H1 (cell line): ENCODE data around the gene RNASE11. TPM values are rescaled to one million over a fixed set of nuclear protein-coding genes. Genes with fewer than 3 reads are reported as not detected.

Experiments
- CTCF ChIA-PET: fragments of 300-600 bp; sonication (Branson Sonifier 250); formaldehyde crosslinking; loops from one replicate; lab custom pipeline; 2021; ENCODE audit not compliant: partially characterized antibody; lab: Charles Lee
- POLR2A ChIA-PET: fragments of 300-600 bp; sonication (Branson Sonifier 250); formaldehyde crosslinking; loops from one replicate; lab custom pipeline; 2021; ENCODE audit warnings: inconsistent platforms; ENCODE audit not compliant: partially characterized antibody; lab: Charles Lee
- DNase-seq, 2 experiments: peaks; one replicate each; pipeline versions ENCODE4 v3.0.0 to v3.0.0-alpha.2; 2010 to 2022; ENCODE audit warnings: low spot score in 2 of 2, low read depth in 1 of 2, mixed read lengths in 1 of 2
- FAIRE-seq: peaks from 2 replicates; lab custom pipeline; 2011; peaks lifted over from hg19 to GRCh38; lab: Jason Lieb, UNC
- H2AFZ ChIP-seq: 2 replicates; pipeline ENCODE4 v1.8.1; 2012; ENCODE audit warnings: low read length, inconsistent platforms
- H2AK5ac ChIP-seq: 2 replicates; pipeline ENCODE4 v1.6.1; 2013; ENCODE audit warnings: low read depth, low read length
- H2BK120ac ChIP-seq: replicated peaks from 2 replicates; pipeline ENCODE3; 2013; ENCODE audit warnings: low read depth, low read length, inconsistent platforms
- H2BK12ac ChIP-seq: 2 replicates; pipeline ENCODE4 v1.6.1; 2013; ENCODE audit warnings: low read depth, low read length
- H2BK15ac ChIP-seq: 2 replicates; pipeline ENCODE4 v1.6.1; 2013; ENCODE audit warnings: low read length
- H2BK20ac ChIP-seq: 2 replicates; pipeline ENCODE4 v1.6.1; 2013; ENCODE audit warnings: low read length
- H2BK5ac ChIP-seq: 2 replicates; pipeline ENCODE4 v1.6.1; 2013; ENCODE audit warnings: low read depth, low read length
- H3K14ac ChIP-seq: 2 replicates; pipeline ENCODE4 v1.6.1; 2013; ENCODE audit warnings: inconsistent platforms; ENCODE audit not compliant: insufficient read length
- H3K18ac ChIP-seq: 2 replicates; pipeline ENCODE4 v1.6.1; 2013; ENCODE audit warnings: low read length; ENCODE audit errors: extremely low read depth
- H3K23ac ChIP-seq: 2 replicates; pipeline ENCODE4 v1.6.1; 2013; ENCODE audit warnings: inconsistent platforms; ENCODE audit not compliant: insufficient read length
- H3K23me2 ChIP-seq: 2 replicates; pipeline ENCODE4 v1.6.1; 2013; ENCODE audit warnings: low read depth, low read length
- H3K27ac ChIP-seq: 2 replicates; pipeline ENCODE4 v1.6.1; 2011; ENCODE audit warnings: low read depth, low read length, inconsistent platforms
- H3K27me3 ChIP-seq, 4 experiments: replicated peaks in 1 of 4; 1 replicate in 1 of 4; 2 replicates in 3 of 4; pipeline versions ENCODE4 v1.6.1 to v1.8.1; 2011 to 2013; ENCODE audit warnings: low read length in 3 of 4, mild to moderate bottlenecking in 3 of 4, inconsistent platforms in 2 of 4, mixed read lengths in 2 of 4, moderate library complexity in 1 of 4; ENCODE audit not compliant: control insufficient read depth in 3 of 4, insufficient read depth in 3 of 4; ENCODE audit errors: extremely low read depth in 1 of 4
- H3K36me3 ChIP-seq, 4 experiments: 2 replicates each; pipeline versions ENCODE4 v1.6.1 to v1.8.1; 2011 to 2013; ENCODE audit warnings: mild to moderate bottlenecking in 4 of 4, low read length in 3 of 4, moderate library complexity in 2 of 4, control low read depth in 1 of 4, inconsistent platforms in 1 of 4; ENCODE audit not compliant: insufficient read depth in 4 of 4, control insufficient read depth in 2 of 4
- H3K4ac ChIP-seq: replicated peaks from 2 replicates; pipeline ENCODE3; 2013; ENCODE audit warnings: low read length, low read depth, mixed read lengths, inconsistent platforms; ENCODE audit not compliant: insufficient read length
- H3K4me1 ChIP-seq, 4 experiments: replicated peaks in 1 of 4; 1 replicate in 1 of 4; 2 replicates in 3 of 4; pipeline versions ENCODE4 v1.6.1 to v1.8.1; 2011 to 2013; ENCODE audit warnings: low read length in 3 of 4, inconsistent platforms in 2 of 4, mixed read lengths in 1 of 4; ENCODE audit not compliant: insufficient read depth in 4 of 4, control insufficient read depth in 3 of 4
- H3K4me2 ChIP-seq, 2 experiments: 2 replicates each; pipeline versions ENCODE4 v1.6.1 to v1.8.1; 2011 to 2013; ENCODE audit warnings: low read depth in 2 of 2, low read length in 2 of 2, control low read depth in 1 of 2, inconsistent platforms in 1 of 2, mild to moderate bottlenecking in 1 of 2; ENCODE audit not compliant: insufficient read depth in 1 of 2
- H3K4me3 ChIP-seq, 4 experiments: fragments of 200-600, 300-600 bp in 1 of 4; sonication (generic), shearing (Covaris generic), sonication (Bioruptor Twin) in 1 of 4; 2 replicates each; pipeline versions ENCODE4 v1.5.1 to v1.8.1; 2011 to 2016; ENCODE audit warnings: low read length in 4 of 4, low read depth in 3 of 4, control low read depth in 2 of 4, inconsistent platforms in 2 of 4, mild to moderate bottlenecking in 2 of 4, mixed read lengths in 1 of 4, moderate library complexity in 1 of 4; ENCODE audit not compliant: insufficient read depth in 2 of 4; ENCODE audit errors: extremely low read depth in 1 of 4
- H3K56ac ChIP-seq: replicated peaks from 2 replicates; pipeline ENCODE3; 2013; ENCODE audit warnings: low read depth, mild to moderate bottlenecking, mixed read lengths, low read length, inconsistent platforms; ENCODE audit not compliant: insufficient read length
- H3K79me1 ChIP-seq: 2 replicates; pipeline ENCODE4 v1.6.1; 2013; ENCODE audit warnings: low read depth, low read length, control low read depth
- H3K79me2 ChIP-seq, 2 experiments: 2 replicates each; pipeline versions ENCODE4 v1.6.1 to v1.8.1; 2012 to 2013; ENCODE audit warnings: low read length in 2 of 2, mild to moderate bottlenecking in 2 of 2, inconsistent platforms in 1 of 2; ENCODE audit not compliant: insufficient read depth in 2 of 2, control insufficient read depth in 1 of 2
- H3K9ac ChIP-seq, 4 experiments: replicated peaks in 1 of 4; 1 replicate in 1 of 4; 2 replicates in 3 of 4; pipeline versions ENCODE4 v1.6.1 to v1.8.1; 2011 to 2013; ENCODE audit warnings: low read depth in 3 of 4, low read length in 3 of 4, control low read depth in 2 of 4, mild to moderate bottlenecking in 2 of 4, moderate library complexity in 2 of 4, inconsistent platforms in 1 of 4; ENCODE audit errors: extremely low read depth in 1 of 4
- H3K9me3 ChIP-seq, 2 experiments: 2 replicates each; pipeline versions ENCODE4 v1.6.1 to v1.8.1; 2012 to 2013; ENCODE audit warnings: mild to moderate bottlenecking in 2 of 2, moderate library complexity in 2 of 2, control low read depth in 1 of 2, inconsistent platforms in 1 of 2, low read depth in 1 of 2, low read length in 1 of 2, mixed read lengths in 1 of 2; ENCODE audit not compliant: insufficient read depth in 2 of 2
- H4K20me1 ChIP-seq, 2 experiments: replicated peaks in 1 of 2; 2 replicates each; pipeline versions ENCODE3 to v1.8.1; 2011 to 2013; ENCODE audit warnings: inconsistent platforms in 2 of 2, low read length in 2 of 2, mild to moderate bottlenecking in 1 of 2; ENCODE audit not compliant: insufficient read depth in 2 of 2, control insufficient read depth in 1 of 2
- H4K5ac ChIP-seq: 2 replicates; pipeline ENCODE4 v1.6.1; 2013; ENCODE audit warnings: low read length, low read depth, mixed read lengths, inconsistent platforms; ENCODE audit not compliant: insufficient read length
- H4K8ac ChIP-seq: 2 replicates; pipeline ENCODE4 v1.8.0; 2013; ENCODE audit warnings: mild to moderate bottlenecking, moderate library complexity, low read length, inconsistent platforms; ENCODE audit not compliant: insufficient read depth; ENCODE audit errors: extremely low read depth
- H4K91ac ChIP-seq: replicated peaks from 2 replicates; pipeline ENCODE3; 2013; ENCODE audit warnings: low read length, mixed read lengths, inconsistent platforms; ENCODE audit not compliant: insufficient read length
- ATF2 ChIP-seq: IDR thresholded peaks from 2 replicates; pipeline ENCODE4 v1.6.1; 2012; ENCODE audit warnings: low read length, inconsistent platforms
- EP300 ChIP-seq, 2 experiments: IDR thresholded peaks; 1 replicate in 1 of 2; 2 replicates in 1 of 2; pipeline ENCODE4 v1.6.1; 2011 to 2012; ENCODE audit warnings: low read depth in 2 of 2, low read length in 2 of 2, mild to moderate bottlenecking in 2 of 2, borderline replicate concordance in 1 of 2, inconsistent platforms in 1 of 2, moderate library complexity in 1 of 2
- HDAC6 ChIP-seq: IDR thresholded peaks from one replicate; pipeline ENCODE4 v1.7.1; 2012; ENCODE audit warnings: low read depth, mild to moderate bottlenecking, inconsistent platforms, low read length, moderate library complexity
- KDM4A ChIP-seq: IDR thresholded peaks from one replicate; pipeline ENCODE4 v1.7.1; 2012; ENCODE audit warnings: low read depth, mild to moderate bottlenecking, moderate library complexity, low read length, inconsistent platforms; ENCODE audit not compliant: severe bottlenecking
- NRF1 ChIP-seq: IDR thresholded peaks from 2 replicates; pipeline ENCODE4 v1.6.1; 2011; ENCODE audit warnings: mild to moderate bottlenecking, low read depth, low read length, improper control_type of control experiment
- RNF2 ChIP-seq: fragments of 200-900, 300-1000 bp; sonication (generic); IDR thresholded peaks from 2 replicates; pipeline ENCODE4 v1.7.1; 2016; ENCODE audit warnings: borderline replicate concordance, low read depth, mild to moderate bottlenecking, antibody characterized with exemption, low read length; ENCODE audit not compliant: poor library complexity, severe bottlenecking; ENCODE audit errors: missing control alignments
- SIN3A ChIP-seq, 2 experiments: IDR thresholded peaks in 1 of 2; conservative IDR thresholded peaks in 1 of 2; 2 replicates each; pipeline ENCODE4 v1.6.1; 2011 to 2012; ENCODE audit warnings: low read length in 2 of 2, improper control_type of control experiment in 1 of 2, low read depth in 1 of 2, mild to moderate bottlenecking in 1 of 2
- SIX5 ChIP-seq: IDR thresholded peaks from 2 replicates; pipeline ENCODE4 v1.6.1; 2011; ENCODE audit warnings: mild to moderate bottlenecking, low read depth, low read length
- TAF1 ChIP-seq: IDR thresholded peaks from 2 replicates; pipeline ENCODE4 v1.6.1; 2011; ENCODE audit warnings: mild to moderate bottlenecking, low read depth, low read length
- WGBS, 2 experiments: shearing (Covaris generic) in 1 of 2; methylation state at CpG; one replicate each; pipeline versions ENCODE4 v1.1.6 to v1.1.7; 2013 to 2015; ENCODE audit warnings: low lambda C conversion rate in 2 of 2, mixed read lengths in 2 of 2, inconsistent platforms in 1 of 2, low coverage in 1 of 2, missing lambda C conversion rate in 1 of 2; ENCODE audit not compliant: insufficient replicate concordance in 2 of 2, insufficient coverage in 1 of 2, insufficient read length in 1 of 2; ENCODE audit errors: extremely low coverage in 1 of 2, missing lambda C conversion rate in 1 of 2; 5-methylcytosine and 5-hydroxymethylcytosine counted together
- polyA plus RNA-seq, 7 experiments: library from polyadenylated mRNA; depleted of rRNA in 3 of 7; stranded (reverse) in 5 of 7; unstranded in 2 of 7; fragments of >200 nt in 5 of 7; fragments of 200-250 nt in 2 of 7; gene quantifications; 1 replicate in 5 of 7; 2 replicates in 1 of 7; 4 replicates in 1 of 7; pipeline versions ENCODE4 v1.2.1 to v1.2.3, GENCODE V29; 2011 to 2013; ENCODE audit warnings: missing spikeins in 2 of 7, mixed read lengths in 2 of 7
- total RNA-seq: library from RNA; stranded (reverse); fragmentation: NEBNext Ultra II Directional; extraction: Animal tissue kit (Norgen Biotek cat#: 25700); gene quantifications from 2 replicates; pipeline ENCODE4 v1.2.1, GENCODE V29; 2021

RNASE11 gene
- total and polyA plus RNA-seq, 2 of the 8 experiments (the other 6 are each of a cell fraction or from before 2014, with no cell fraction given), result not detected

DNA sequence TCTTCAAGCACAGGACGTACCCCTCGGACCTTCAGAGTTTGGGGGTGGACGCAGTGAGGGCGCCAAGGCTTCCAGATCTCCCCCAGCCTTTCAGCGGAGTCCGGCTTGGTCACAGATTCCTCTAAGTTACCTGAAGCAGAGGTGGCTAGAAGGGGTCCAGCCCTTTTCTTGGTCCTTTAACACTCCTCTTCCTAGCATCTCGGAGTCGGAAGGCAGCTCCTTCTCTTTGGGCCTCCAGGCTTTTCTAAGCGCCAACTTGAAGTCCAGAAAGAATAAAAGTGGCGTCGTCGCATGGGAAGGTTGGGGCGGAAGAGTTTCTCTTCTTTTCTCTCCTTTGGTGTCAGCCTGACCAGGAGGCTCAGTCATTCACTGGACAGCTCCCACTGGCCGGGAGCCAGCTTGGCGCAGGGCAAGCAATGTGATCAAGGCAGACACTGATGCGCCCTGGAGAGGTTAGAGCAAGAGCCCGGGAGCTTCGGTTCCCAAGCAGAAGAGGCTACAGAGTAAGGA lies 44.1 kb upstream of the RNASE11 start:
- Histone ChIP-seq H2BK20ac (no peak overlapping the region), H3K4me2 (peak overlapping the region; percentile 86 to 91), H3K23me2 (peaks cover 23% of the 10 kb centered on the region), H2AK5ac (no peak overlapping the region), H3K27ac (no peak overlapping the region), H3K27me3 (peaks cover 0 to 14% (median 7%) of the 10 kb centered on the region in 4 experiments; a peak in 5 of 7 replicates), H3K4me3 (peak overlapping the region; percentile 76 to 96 (median 88)), H2BK120ac (no peak overlapping the region), H3K9ac (no peak overlapping the region; a peak in 1 of 7 replicates), H2BK15ac (no peak overlapping the region), H4K20me1 (no peaks in the 10 kb centered on the region), H3K56ac (no peak overlapping the region), H3K4ac (no peak overlapping the region), H2BK5ac (no peak overlapping the region), H4K5ac (no peak overlapping the region), H2BK12ac (no peak overlapping the region), H3K4me1 (peaks cover 0 to 6% (median 0%) of the 10 kb centered on the region in 4 experiments; a peak in 2 of 7 replicates), H3K36me3 (no peaks in the 10 kb centered on the region), H3K23ac (no peak overlapping the region), H4K91ac (no peak overlapping the region), H3K18ac (no peak overlapping the region), H3K14ac (no peak overlapping the region), H3K79me1 (no peaks in the 10 kb centered on the region), H2AFZ (no peak overlapping the region; the same call in 1 of the 2 replicates), H3K79me2 (no peaks in the 10 kb centered on the region), H3K9me3 (no peaks in the 10 kb centered on the region), H4K8ac (no peak overlapping the region)
- ChIA-PET CTCF (interaction anchor here (0.7 to 3.1 kb wide), 14 partner anchors 9 to 242 kb away, joined by 3 to 16 read pairs (median 6); partner anchors contain the start of gene RNASE4), POLR2A (interaction anchor here (0.9 to 2.1 kb wide), 3 partner anchors 12 to 162 kb away, joined by 4 to 7 read pairs (median 4); no protein-coding TSS in a partner anchor)
- no peak for TF ChIP-seq EP300 (IDR thresholded peaks at IDR 0.05; ENCODE audit: borderline replicate concordance in 1 of 2, low read depth in 2 of 2, low read length in 2 of 2)
- TF ChIP-seq KDM4A, result peak; percentile 7
- TF ChIP-seq TAF1, result peak; percentile 13; the same call in 1 of the 2 replicates
- TF ChIP-seq NRF1, result no peak
- TF ChIP-seq ATF2, result no peak
- TF ChIP-seq HDAC6, result no peak
- TF ChIP-seq RNF2, result no peak
- 0 out of 4 replicates have a peak, but pooled peaks of 1 of the 2 experiments have one; percentile 50 for TF ChIP-seq SIN3A (conservative IDR thresholded peaks at IDR 0.05 in 1 of 2, IDR thresholded peaks at IDR 0.05 in 1 of 2; ENCODE audit: low read depth in 1 of 2, low read length in 2 of 2)
- no peak for TF ChIP-seq SIX5
- DNase-seq (peak in 1 of 2 experiments; percentile 67), FAIRE-seq (no peak)
- 3% methylated on average over 18 of the region's 18 CpGs; no CpG with 5 or more reads in 1 of the 2 experiments for WGBS, 2 experiments
